IPS DF 19.7 (cell line): Measurements from ENCODE around the gene NPAS3.

ENCODE experiments used
- DNase-seq: peaks from one replicate; pipeline ENCODE4 v3.0.0-alpha.2; 2013; ENCODE audit warnings: low read depth, low spot score

Gene NPAS3

DNA sequence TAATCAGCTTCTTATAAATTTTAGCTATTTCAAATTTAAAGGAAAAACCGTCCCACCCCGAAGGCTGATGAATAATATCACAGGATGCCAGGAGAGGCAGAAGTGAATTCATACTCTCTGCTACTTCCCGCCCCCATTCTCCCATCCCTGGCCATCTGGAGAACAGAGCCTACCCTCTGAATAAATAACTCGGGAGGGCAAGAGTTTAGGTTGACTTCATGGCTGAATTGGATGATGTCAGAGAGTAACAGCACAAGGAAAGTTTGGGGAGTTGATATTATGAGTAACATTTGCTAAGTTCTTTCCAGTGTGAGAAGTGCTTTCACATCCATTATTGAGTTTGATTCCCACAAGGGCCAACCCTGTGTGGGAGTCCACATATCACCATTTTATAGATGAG lies 770.6 kb downstream of the NPAS3 start:
- no peak for DNase-seq

DNA sequence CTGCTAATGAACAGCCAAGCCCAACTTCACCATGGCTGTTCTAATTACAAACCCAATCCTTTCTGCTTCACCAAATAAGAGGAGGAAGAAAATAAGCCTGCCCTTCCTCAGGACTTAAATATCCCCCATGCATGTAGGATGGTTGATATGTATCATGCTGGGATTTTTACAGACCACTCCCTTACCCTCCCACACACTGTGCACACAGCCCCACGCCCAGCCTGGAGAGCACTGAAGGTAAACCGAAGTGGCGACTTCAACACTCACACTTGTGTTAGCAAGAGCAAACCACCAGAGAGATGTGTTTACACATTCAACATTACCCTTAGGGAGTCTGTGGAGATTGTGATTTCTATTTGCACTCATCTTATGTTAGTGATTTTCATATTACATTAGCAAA lies 771.0 kb downstream of the NPAS3 start:
- DNase-seq = no peak

DNA sequence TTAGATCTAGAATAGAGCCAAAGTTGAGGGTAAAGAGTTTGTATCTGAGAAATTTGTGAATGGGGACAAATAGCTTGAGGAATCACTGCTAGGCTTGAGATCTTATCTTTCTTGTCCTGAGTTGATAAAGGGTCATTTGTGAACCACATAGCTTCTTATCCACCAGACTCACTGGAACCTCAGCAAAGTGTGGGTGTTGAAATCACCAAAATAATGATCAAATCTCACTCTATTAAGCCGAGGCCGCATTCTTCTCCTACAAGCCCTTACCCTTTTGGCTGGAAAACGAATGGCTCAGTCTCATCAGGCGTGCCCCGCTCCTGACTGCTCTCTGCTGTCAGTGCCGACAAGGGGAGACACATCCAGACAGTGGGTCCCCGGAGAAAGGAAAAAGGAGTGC lies 771.6 kb downstream of the NPAS3 start:
- no peak for DNase-seq

DNA sequence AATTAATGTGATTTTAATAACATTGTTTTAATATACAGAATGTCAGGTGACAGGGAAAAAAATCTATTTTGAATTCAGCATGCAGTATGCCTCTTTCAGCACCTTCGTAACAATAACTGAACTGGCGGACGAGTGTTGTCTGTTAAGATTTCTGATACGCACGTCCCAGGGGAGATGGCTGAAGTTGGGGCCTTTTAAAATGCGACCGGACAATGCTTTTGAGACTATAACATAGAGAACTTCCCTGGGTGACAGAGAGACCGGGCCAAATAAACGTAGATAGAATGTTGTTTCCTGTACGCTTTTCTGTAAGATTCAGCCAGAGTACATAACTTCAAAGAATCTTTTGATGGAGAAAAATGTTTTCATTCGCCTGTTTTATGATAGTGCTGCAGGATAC lies 772.5 kb downstream of the NPAS3 start:
- DNase-seq = no peak

DNA sequence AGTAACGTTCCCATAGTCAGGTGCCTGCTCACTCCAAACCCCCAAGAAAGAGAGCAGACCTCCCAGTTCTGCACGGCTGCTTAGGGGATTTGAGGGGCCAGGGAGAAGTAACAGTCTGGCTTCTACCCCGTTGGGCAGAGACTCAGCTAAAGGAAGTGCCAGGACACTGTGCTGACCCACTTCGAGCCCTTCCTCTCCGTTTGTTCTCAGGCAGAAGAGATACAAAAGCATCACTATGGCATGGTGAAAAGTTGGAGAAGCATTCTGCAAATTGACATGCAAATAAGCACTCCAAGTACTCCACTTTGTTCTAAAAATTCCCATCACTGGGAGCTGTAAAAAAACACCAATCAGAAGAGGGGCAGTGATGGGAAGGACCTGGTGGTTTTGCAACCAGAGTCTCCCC lies 773.1 kb downstream of the NPAS3 start:
- no peak for DNase-seq

DNA sequence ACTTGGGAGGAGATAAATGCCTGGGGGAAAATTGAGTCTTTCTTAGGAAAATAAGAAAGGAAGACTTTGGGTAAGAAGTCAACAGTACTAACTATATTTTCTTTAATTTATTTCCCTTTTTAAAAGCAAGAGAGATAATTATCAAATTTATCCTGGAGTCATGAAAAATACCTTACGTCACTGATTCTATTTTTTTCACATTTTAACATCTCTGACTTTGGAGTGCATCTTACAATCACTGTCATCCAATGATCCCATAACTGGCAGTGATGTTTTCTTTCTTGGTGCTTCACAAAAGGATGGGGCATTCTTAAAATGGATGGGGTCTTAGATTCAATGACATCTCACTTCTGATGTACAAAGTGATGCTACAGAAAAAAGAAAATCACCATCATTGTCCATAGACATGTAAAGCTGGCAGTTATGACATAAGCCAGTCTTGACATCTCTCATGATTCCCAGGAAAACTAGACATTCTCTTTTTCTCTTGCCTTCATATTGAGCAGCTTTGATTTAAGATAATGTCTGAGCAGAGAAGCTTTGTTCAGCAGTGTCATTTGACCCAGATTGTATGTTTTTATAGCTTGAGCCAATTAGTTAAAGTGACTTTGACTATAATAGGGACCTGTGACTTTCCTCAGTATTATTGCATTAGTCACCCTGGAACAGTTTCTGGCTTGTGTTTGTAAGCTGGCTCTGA lies 776.0 kb downstream of the NPAS3 start:
- DNase-seq = no peak

DNA sequence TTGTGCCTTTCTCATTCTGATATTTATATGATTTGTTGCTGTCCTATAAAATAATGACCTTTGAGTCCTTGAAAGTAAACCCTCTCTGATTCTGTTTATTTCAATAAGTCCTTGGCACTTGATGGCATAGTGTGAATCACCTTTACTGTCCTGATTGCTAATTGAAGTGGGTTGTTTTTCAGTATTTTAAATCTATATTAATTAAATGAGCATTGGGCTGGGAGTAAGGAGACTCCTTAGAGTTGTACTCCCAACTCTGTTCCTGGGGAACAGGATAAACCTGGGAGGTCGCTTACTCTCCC lies 776.5 kb downstream of the NPAS3 start:
- no peak for DNase-seq

DNA sequence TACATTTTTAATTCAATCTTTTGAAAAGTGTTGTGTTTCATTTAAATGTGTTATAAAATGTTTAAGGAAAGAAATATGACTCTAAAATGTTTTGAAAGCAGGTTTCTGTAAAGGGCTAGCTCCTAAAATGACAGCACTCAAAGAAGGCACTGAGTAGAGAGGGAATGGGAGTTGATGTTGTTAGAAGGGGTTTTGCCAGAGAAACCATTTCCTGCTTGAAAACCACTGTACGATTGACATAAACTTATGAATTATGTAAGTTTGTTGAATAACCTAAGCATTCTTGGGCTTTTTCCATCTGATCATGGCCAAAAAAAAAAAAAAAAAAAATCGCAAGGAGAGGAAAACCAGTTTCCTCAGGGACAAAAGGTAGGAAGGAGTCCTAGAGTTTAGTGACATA lies 778.2 kb downstream of the NPAS3 start:
- DNase-seq = no peak

DNA sequence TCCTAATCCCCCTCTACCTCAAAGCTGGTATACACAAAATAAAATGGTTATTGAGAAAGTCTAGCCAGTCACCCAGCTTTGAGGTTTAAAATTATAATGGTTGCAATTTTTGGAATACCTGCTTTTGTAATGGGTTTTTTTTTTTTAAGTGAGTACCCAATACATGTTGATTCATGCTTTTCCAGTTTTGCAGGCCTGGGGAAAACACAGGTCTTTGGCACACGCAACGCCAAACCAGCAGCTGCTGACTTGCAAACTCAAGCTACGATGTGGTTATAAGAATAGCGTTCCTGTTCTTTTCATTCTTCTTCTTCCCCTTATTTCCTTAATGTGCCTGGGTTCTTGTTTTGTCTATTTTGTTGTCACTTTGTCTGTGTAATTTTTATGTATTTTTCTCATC lies 779.2 kb downstream of the NPAS3 start:
- DNase-seq = no peak

DNA sequence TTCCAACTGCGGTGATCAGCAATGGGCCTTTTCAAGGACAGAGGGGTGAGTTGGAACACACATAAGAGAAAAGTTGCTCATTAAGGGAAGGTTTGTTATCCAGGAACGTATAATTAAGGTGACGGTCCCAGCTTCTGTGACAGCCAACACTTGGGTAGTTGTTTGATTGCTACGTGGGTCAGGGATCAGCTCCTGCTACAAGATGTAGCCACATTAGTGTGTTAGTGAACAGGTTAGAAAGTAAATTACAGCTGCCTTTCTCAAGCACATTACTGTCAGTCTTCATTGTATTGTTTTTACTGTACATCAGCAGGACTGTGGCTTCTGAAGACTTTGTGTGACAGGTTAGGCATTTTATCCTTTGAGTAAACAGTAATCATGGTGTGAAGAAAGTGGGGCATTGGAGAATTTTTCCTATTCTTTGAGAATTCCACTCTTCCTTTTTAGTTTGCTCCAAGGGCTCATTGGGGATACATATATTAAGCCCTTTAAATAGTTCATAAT lies 781.7 kb downstream of the NPAS3 start:
- no peak for DNase-seq

DNA sequence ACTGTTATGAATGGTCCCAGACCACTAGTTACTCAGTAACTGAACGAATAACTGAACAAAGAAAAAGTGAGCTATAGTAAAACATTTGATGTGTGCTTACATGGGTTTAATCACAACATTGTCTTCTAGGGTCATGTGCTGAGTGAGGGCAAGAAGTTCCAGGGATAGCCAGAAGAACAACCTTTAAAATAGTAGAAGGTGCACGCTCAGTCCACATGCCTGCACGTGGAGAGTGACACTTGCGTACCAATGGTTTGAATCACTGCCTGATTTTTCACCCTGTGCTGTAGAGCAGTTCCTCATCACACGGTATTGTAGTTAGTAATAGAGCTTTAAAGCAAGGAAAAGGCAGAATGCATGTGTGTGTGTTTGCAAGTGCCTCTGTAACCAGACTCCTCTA lies 788.0 kb downstream of the NPAS3 start:
- no peak for DNase-seq

DNA sequence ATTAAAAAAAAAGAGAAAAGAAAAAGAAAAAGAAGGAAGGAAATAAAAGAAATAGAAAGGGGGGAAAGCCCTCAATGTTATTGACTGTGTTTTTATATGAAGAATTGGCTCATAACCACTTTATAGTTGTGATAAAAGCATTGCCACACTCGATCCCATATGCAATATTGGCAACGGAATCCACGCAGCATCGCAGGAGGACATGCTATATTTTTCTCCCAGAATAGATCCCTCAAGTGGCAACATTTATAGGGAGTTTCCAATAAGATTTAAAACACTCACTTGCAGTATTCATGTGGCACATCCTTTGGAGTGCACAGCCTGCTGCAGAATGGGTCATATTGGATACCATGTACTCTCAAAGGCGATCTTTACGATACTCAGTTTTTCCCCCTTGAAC lies 788.9 kb downstream of the NPAS3 start:
- DNase-seq = no peak

DNA sequence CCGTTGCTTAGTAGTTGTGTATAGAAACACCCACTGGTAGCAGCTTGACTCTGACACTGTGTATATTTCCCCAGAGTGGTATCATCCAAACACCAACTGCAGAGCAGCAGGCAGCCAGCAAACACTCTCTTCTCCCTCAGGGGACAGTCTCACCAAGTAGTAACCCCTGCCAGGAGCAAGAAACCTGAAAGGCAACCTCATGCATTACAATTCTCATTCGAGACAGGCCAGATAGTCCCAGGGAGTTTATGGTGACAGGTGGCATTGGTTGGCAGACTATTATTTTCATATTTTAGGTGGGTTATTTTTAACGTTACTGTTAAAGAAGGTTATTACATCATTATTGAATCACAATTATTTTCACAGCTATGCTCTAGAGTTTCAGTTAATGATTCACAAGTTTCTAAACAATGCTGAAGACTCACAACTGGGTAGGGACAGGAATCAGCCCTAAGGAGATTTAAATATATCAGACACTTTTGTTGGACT lies 789.4 kb downstream of the NPAS3 start:
- DNase-seq = no peak

DNA sequence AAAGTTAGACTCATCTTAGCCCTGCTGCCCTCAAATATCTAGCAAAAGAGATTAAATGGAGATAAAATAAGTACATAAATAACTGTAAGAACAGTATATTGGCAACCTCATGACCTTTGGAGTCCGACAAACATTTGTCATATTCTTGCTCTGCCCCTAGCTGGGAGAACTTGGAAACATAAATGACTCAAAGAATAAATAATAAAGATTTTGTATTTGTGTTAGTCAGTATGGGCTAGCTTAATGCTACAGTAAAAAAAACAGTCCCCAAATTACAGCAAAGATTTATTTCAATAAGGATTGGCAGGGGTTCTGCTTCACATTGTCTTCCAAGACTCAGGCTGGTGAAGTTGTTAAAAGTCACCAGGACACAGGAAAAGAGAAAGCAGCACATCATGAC lies 791.5 kb downstream of the NPAS3 start:
- no peak for DNase-seq

DNA sequence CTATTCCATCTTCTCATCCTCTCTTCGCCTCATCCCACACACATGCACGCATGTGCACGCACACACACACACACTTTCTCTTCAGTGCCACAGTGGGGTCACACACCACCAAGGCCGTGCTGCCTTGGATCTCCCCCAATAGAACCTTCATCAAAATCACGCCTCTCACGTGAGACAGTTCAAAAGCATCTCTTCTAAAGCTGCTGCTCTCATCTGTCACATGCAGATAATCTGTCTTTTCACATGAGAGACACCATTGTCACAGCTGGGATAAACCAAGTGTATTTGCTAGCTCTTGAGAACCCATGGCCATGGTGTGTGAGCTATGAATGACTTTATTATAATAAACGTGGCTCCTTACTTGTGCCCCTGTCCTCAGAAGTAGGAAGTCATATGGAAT lies 793.5 kb downstream of the NPAS3 start:
- no peak for DNase-seq

DNA sequence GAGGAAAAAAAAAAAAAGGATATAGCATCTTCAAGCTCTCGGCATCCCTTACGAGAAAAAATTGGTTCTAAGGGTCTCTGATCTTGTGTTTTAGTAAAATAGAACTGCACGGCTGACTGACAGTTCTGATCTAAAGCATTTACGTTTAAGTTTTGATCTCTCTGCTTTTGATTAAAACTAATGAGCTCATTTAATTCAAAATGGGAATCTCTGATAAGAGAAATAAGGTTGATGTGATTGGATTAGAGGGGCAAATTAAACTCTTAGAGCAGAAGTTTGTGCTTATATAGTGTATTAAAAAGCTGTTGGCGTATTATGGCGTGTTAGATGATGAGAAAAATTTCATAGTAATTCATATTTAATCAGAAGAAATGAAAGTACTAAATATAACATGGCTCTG lies 794.6 kb downstream of the NPAS3 start:
- no peak for DNase-seq

DNA sequence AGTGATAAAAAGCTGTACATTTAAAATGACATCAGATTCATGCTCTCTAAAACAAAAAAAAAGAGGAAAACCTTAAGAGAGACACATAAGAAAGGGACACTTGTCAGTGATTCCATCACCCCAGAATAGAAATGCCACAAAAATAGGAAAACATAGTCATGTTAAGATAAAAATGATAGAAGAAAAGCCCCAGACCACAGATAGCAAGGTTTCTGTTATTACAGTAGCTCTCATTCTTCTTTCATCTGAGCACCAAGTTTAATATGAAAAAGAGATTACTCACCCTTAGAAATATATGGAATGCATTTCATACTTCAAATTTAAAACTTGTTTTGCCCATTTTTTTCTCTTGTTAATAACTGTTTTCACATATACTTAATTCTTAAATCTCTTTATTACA lies 795.0 kb downstream of the NPAS3 start:
- DNase-seq = no peak

DNA sequence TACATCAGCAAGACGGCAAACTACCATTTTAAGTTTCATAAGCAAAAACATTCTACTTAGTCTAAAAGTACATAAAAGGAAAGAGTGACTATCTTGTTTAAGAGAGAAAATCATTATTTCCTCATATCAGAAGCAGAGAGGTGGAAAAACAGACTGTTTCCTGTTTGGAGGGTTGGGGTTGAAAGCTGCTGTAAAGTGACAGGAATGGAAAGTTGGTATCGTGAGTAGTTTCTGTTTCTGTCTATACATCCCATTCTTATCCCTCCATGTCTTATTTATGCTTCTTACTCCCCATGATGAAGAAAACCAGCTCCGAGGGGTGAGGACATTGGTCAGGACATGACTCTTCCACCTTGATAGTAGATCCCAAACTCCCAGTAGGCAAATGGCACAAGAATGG lies 795.7 kb downstream of the NPAS3 start:
- no peak for DNase-seq

DNA sequence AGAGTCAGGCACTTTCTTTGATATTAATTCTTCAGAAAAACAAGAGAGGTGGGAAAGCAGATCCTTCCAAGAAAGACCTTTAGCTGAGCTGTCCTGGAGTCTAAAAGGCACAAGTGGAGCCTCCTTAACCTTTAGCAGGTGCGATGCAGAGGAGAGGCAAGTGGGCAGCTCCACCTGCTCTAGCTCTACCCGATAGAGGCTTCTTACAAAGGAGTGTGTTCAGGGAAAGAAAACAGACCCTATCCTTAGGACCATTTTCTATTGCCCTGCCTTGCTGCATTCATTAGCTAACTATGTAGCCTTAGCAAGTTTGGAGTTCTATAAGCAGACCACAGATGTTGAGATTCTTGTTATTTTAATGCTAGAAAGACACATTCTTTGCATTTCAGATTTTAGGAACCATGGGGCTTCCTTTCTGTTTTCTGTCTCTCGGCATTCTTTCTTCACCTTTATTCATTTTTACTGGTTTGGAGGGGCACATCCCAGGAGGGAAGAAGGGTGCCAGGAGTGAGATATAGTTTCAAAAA lies 797.7 kb downstream of the NPAS3 start:
- DNase-seq = no peak

DNA sequence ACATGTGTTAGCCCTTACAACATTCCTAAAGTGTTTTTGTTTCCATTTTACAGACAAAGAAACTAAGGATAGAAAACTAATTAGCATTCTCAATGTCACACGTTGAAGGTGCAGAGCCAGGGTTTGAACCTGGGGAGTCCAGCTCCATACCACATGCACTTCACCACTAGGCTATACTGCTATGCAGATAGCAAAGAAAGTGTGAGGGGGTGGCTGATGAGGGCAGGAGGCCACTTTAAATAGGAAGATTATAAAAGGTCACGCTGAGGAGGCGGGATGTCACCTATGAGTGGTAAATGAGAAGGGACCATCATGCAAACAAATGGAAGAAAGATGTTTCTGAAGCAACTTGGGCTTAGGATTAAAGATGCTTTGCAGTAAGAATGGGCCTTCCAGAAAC lies 798.3 kb downstream of the NPAS3 start:
- no peak for DNase-seq

DNA sequence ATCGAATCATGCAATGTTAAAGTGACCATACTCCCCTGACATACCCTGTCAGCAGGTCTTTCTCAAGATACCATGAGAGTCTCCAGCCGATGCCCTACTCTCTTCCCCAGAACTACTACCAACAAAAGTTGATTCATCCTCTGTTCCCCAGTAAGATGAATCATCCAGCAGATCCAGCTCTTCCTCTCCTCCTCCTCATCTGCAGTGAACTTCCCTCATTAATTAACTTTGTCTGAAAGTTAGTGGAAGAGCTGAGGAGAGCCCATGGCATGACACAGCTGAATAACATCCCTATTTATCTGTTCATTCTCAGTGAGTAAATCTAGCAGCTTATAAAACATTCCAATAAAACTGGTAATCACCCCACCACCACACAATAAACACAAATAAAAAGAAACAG lies 798.8 kb downstream of the NPAS3 start:
- no peak for DNase-seq

DNA sequence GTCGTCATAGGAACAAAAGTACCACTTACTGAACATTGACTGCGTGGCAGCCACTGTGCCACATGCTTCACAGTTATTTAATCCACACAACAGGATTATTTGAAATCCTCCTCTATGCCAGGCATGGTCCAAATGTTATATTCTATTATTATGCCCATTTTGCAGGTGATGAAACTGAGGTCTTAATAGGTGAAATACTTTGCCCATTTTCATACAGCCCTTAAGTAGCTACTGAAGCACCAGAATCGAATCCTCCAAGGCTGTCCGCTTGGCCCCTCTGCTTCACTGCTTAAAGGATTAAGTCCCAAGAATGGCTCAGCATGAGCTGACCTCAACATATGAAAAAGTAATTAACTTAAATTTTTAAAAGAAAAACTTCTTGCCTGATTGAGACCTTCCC lies 799.4 kb downstream of the NPAS3 start:
- DNase-seq = no peak

DNA sequence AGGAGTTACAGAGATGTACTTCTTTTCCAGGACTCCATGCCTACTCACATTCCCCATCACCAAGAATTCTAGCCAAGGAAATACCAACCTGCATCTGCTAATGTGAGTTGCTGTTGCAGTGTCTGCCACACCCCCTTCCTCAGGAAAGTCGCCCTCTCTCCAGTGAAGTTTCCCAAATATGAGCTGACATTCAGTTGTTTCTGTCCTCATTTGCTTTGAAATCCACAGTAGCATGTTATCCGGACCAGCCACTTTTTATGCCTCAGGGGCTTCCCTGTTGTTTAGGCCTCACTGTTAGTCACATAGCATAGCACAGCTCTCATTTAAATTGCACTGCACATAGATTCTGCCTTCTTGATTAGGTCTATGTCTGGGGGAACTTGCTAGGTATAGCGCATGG lies 799.8 kb downstream of the NPAS3 start:
- no peak for DNase-seq

DNA sequence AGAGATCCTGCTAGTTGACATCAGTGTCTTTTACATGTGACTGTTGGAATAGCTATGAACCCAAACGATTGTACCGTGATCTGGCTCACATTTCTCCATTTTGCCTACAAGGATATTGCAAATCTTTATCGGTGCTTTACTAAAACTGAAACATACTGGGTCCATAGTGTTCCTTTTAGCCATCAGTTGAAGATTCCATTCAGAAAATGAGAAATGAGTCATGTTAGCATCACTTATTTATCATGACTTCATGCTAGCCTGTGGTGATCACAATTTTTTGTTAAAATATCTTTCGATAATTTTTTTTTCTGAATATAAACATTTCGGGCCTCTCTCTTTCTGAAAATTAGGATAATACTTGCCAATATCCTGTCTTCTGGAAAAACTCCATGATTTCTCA lies 801.9 kb downstream of the NPAS3 start:
- DNase-seq = no peak
